NOMO-1 treated with DMSO at 0.1 percent for 48 hours (cell line): Measurements from ENCODE around the gene AKR1C2.
"Not testable (repeated sequence)": the region's sequence is repeated elsewhere in the genome, so short reads cannot be mapped to it uniquely, and the experiment has no call there.

Source experiments
- DNase-seq: peaks from one replicate; lab custom pipeline; 2025; ENCODE audit not compliant: unreplicated experiment; lab: John Stamatoyannopoulos, UW

Gene AKR1C2

DNA sequence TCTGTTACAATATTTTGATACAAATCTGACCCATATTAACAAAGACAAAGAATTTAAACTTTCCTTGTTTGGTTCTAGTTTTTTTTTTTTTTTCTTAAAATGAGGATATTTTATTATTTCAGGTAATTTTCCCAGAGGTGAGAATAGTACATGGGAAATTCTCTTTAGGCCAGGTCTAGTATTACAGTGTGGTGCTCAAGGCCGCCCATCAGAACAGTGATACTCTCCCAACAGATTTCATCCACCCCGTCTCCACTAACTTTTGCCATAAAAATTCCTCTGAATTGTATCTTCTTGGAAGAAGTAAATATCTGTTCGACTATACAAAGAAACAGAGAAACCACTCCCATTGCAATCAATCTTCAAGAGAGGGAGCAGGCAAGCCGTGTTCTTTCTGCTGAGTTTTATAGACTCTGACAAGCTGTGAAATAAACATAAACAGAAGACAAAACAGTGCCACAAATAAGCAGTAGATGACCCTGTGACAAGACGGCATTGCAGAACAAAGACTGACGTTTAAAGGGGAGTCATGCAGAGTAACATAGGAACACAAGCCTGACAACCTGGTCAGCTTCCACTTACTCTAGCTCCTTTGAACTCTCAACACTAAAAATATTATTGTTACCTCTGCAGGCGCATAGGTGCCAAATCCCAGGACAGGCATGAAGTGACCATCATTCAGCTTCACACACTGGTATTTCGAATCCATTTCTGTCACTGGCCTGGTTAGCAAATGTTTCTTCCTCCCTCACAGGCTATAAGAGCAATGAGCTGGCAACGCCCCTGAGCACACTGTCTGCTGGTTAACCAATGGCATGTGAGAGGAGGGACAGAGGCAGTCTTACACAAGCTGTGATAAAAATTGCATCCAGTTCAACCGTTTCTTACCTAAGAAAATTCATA, at the start of gene AKR1C2:
TSS of gene AKR1C2 (minus strand) at position 731 of the 903 bp plus-strand sequence. CDS start at position 709, 22 bp downstream.
- DNase-seq = peak; percentile 28

DNA sequence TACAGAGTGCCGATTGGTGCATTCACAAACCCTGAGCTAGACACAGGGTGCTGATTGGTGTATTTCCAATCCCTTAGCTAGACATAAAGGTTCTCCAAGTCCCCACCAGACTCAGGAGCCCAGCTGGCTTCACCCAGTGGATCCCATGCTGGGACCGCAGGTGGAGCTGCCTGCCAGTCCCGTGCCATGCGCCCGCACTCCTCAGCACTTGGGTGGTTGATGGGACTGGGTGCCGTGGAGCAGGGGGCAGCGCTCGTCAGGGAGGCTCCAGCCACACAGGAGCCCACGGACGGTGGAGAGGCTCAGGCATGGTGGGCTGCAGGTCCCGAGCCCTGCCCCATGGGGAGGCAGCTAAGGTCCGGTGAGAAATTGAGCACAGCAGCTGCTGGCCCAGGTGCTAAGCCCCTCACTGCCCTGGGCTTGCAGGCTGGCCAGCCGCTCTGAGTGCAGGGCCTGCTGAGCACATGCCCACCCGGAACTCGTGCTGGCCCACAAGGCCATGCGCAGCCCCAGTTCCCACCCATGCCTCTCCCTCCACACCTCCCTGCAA, 49.4 kb upstream of the AKR1C2 start:
- DNase-seq = not testable (repeated sequence)

DNA sequence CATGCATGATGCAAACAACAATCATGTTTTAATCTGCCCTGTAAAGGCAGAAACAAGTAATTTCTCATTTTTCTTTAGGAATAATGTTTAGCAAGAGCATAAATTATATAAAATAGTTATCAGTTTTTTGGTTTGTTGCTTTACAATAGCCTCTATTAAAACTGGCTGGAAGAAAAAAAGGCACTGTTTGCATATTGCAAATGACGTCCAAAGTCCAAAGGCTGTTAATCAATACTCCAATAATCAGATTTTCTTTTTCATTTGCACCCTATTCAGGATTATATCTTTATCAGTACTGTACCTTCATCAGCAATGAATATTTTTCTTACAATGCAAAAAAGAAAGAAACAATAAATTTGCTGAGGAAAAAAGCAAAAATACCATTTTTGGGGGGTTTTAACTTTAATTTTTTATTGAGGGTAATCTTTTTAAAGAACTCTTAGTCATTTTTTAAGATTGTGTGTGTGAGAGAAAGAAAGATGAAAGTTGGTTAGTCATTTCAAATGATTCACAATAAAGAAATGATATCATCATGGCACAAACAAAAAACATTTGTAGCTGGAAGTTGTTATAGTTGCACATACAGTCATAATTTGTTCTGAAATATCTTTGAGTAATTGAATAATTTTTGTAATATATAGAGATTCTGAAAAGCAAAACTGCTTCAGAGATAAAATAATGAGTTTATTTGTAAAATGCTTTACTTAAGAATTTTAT, 44.4 kb upstream of the AKR1C2 start:
- no peak for DNase-seq

DNA sequence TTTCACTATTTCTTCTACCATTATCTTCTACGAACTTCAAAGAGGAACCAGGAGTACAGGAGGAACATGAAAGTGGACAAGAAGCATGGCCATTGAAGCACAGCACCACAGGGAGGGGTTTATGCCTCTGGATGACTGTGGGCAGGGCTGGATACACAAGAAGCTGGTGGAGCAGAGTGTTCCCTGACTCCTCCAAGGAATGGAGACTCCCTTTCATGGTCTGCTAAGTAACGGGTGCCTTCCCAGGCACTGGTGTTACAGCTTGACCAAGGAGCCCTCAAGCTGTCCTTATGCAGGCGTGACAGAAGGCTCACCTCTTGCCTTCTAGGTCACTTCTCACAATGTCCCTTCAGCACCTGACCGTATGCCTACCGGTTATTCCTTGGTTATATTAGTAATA, 43.4 kb upstream of the AKR1C2 start:
- not testable (repeated sequence) for DNase-seq

DNA sequence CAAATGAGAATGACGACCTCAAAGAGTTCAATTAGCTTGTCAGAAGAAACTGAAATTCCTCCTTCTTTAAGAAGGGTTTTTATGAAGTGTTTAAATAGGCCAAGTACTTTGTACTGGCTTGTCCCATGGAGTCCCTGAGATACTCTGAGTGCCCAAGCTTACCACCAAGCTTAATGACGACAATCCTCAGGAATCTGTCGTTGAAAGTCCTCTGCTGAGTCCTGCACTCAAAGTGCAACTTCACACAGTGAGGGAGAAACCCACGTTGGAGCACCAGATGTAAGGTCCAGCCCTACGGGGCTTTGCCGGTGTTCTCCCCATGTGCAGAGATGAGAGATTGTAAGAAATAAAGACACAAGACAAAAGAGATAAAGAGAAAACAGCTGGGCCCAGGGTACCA, 42.8 kb upstream of the AKR1C2 start:
- DNase-seq = no peak

DNA sequence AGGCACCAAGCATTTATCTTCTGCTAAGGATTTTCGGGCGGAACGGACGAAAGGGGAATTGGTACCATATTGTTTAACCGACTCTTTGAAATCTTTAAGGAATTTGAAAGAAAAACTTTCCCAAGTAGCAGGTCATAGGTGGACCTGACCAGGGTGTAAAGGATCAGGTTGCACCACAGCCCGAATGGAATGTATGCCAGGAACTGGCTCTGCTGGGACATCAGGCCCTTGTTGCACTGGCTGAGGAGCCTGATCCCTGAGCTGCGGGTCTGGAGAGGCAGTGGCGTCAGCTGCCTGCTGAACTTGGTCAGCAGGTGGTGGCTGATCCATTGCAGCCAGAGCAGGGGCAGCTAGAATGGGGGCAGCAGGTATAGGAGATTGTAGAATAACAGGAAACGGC, 41.4 kb upstream of the AKR1C2 start:
- DNase-seq = no peak

DNA sequence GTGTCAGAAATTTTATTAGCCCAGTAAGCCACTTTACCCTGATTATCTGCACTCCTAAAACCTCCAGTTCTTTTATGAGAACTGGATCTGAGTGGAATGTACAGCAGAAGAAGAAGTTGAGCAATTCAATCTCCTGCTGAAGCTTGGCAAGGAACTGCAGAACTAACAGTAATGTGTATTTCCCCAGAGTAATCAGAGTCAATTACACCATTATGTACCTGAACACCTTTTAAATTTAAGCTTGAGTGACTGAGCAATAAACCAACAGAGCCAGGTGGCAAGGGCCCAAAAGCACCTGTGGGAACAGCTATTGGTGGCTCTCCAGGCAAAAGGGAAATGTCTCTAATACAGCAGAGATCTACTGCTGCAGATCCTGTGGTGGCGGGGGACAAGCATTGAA, 40.1 kb upstream of the AKR1C2 start:
- DNase-seq = no peak

DNA sequence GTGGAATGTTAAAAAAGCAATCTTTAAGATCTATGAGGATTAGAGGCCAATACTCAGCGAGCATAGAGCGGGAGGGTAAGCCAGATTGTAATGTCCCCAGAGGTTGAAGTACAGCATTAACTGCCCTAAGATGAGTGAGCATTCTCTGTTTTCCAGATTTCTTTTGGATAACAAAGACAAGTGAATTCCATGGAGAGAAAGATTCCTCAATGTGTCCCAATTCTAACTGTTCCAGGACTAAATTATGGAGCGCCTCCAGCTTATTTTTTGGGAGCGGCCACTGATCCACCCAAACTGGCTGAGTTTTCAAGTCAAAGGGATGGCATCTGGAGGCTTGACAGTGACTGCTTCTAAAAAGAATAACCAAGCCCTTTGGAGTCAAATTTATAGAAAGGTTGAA, 39.3 kb upstream of the AKR1C2 start:
- no peak for DNase-seq

DNA sequence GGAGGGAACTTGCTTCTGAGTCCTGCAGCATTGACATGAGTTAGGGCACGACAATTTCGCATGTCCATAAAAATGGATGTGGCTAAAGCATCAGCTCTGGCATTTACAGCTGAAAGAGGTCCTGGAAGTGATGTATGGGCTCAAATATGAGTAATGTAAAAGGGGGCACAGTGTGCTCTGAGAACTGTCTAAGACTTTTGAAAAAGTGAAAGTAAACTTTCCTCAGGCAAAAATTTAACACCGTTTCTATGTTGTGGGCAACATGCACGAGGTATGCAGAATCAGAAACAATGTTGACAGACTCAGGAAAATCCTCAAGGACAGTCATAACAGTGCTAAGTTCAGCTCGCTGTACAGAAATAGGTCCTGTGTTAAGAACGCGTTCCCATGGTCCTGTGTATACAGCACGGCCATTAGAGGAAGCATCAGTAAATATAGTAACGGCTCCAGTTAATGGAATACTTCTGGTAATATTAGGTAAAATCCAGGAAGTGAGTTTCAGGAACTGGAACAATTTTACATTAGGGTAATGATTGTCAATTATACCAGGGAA, 37.9 kb upstream of the AKR1C2 start:
- peak; percentile 30 for DNase-seq

DNA sequence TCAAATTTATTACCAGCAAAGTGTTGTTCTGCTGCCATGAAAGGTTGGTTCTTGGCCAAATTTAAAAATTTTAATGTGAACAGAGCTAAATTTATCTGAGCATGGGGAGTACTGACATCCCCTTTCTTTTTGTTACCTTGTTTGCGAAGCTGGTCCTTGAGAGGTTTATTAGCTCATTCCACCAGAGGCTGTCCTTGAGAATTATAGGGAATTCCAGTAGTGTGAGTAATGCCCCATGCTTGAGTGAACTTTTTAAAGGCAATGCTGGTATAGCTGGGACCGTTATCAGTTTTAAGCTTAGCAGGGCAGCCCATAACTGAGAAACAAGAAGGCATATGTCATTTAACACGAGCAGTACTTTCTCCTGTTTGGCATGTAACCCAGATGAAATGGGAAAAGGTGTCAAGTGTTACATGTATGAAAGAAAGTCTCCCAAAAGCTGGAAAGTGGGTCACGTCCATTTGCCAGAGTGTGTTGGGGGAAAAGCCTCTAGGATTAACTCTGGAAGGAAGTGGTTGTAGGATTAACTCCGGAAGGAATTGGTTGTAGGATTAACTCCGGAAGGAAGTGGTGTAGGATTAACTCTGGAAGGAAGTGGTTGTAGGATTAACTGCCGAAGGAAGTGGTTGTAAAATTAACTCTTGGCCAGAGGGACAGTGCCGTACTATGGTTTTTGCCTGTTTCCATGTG, 37.3 kb upstream of the AKR1C2 start:
- DNase-seq = no peak

DNA sequence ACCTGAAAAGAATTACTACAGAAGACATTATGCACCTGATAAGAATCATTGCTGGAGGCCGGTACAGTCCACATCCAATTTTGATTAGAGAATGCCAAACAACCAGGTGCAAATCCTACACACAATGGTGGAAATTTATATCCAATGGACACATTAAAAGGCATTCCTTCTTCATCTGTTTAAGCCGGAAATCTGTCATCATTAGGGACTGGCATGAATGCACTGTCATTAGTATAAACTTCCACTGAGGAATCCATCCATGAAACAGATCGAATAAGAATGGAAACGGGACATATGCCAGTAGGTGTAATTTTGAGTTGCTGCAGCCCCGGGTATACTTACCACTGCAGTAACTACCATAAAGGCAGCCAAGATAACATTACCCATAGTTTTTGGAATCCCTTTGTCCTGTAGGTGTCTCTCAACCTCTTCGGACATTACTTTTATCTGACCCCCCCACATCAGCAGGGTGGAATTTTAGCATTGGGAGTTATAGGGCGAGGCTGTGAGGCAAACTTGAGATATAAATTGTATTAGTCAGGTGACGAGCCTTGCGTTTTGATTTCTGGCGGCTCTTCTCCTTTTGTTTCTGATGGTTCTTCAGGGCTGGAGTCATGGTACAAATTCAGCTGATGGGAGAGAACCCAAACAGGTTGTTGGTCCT, 36.5 kb upstream of the AKR1C2 start:
- no peak for DNase-seq

DNA sequence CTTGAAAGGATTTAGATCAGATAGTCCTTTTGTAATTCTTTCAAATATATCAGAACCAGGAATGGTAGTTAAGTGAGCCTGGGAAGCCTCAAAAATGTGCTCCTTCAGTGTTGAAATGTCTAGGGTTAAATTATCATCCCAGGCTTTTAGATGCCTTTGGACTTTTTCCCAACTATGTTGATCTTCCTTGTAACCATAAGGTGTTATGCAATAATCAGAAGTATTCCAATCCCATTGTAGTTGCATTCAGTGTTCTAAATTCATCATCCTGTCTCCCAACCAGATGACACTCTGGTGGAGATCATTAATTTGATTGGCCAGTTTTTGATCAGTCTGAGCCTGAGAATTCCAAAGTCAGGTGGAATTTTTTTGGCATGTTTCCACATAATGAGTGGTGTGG, 35.1 kb upstream of the AKR1C2 start:
- DNase-seq = no peak

DNA sequence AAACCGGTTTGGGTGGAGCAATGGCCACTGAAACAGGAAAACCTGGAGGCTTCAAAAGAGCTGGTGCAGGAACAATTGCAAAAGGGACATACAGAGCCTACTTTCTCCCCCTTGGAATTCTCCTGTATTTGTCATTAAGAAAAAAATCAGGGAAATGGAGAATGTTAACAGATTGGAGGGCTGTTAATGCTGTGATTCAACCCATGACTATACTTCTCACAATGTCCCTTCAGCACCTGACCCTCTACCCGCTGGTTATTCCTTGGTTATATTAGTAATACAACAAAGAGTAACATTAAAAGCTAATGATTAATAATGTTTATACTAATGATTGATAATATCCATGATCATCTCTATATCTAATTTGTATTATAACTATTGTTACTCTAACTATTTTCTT, 34.4 kb upstream of the AKR1C2 start:
- no peak for DNase-seq

DNA sequence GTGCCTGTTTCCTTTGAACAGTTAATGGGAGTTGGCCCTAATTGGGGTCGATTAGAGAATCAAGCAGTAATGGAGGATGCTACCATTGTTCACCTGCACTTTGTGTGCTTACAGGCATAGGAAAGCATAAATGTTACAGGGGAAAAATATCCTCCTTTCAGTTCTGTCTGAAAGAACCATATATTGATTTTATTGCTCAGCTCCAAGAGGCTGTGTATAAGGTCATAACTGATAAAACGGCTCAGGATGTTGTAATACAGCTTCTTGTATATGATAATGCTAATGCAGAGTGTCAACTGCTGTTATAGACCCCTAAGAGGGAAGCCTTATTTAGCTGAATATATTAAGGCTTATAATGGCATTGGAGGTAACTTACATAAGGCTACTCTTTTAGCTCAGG, 32.9 kb upstream of the AKR1C2 start:
- no peak for DNase-seq

DNA sequence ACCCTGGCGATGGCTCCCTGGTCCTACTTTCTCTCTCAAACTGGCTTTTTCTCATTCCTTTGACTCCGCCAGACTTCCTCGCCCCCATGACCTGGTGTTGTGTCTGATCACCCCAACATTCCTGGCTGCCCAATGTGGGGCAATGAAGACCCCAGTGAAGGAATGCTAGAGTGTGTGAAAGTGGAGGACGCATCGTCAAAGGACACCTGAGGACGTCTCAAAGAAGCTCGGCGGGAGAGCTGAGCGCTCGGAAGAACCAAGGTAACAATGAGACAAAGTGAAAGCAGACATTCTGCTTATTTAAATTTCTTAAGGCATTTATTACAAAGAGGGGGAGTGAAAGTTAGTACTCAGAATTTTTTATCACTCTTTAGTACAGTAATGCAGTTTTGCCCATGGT, 31.7 kb upstream of the AKR1C2 start:
- no peak for DNase-seq

DNA sequence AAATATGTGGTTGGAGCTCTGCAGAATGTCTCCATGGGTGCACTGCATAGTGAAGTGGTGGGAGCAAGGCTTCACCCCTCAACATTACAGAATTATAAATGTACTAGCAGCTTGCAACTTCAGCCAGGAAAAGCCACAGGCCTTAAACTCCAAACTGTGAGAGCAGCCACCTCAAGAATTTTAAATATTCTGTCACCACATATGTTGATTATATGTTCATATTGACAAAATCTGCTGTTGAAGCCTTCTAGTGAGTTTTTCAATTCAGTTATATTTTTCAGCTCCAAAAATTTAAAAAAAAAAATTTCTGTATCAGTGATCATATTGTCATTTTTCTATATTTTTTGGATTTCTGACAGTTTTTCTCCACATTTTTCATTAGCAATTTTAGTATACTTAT, 30.9 kb upstream of the AKR1C2 start:
- no peak for DNase-seq

DNA sequence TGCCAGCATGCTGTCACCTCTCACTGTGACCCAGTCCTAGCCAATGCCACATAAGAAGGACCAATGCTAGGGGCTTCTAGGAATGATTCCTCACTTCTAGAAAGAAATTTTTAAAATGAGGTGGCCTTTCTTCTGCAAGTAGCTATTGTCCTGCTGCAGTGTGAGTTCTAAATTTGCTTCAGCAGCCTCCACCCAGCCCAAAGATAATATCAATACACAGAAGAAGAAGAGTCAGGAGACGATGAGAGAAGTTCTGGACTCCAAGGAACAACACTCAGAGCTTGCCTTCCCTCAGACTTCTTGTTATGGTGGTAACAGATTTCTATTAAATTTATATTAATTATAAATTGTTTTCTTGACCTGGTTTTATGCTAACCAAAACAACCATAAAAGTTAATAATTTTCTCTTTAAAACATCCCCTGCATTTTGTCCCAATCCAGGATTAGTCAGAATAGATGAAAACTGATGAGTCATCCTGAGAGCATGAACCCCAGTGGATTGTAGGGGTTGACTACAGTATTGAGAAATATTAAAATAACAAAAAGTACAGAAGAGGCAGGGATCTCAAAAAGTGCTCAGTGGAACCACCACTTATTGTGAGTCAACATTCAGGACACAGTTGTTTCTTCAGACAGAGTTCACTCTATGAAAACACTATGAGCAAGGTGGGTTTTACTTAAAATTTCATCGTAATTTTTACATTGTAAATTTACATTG, 29.6 kb upstream of the AKR1C2 start:
- no peak for DNase-seq

DNA sequence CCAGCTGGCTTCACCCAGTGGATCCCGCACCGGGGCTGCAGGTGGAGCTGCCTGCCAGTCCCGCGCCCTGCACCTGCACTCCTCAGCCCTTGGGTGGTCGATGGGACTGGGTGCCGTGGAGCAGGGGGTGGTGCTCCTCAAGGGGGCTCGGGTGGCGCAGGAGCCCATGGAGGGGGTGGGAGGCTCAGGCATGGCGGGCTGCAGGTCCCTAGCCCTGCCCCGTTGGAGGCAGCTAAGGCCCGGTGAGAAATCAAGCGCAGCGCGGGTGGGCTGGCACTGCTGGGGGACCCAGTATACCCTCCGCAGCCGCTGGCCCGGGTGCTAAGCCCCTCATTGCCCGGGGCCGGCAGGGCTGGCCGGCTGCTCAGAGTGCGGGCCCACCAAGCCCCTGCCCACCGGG, 28.8 kb upstream of the AKR1C2 start:
- DNase-seq = not testable (repeated sequence)

DNA sequence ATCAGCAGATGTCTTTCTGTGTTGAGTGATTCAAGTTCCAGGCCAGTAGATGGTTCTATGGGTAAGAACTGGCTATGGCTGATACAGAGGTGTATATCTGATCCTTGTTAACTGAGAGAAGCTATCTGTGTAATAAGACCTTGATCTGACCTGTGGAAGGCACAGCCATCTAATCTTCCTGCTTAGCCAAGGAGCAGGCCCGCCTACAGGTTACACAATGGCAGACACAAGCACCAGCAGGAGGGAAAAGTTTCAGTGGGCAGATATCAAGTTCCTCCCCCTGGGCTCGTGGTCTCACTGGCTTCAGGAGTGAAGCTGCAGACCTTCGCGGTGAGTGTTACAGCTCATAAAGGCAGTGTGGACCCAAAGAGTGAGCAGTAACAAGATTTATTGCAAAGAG, 27.9 kb upstream of the AKR1C2 start:
- DNase-seq = not testable (repeated sequence)

DNA sequence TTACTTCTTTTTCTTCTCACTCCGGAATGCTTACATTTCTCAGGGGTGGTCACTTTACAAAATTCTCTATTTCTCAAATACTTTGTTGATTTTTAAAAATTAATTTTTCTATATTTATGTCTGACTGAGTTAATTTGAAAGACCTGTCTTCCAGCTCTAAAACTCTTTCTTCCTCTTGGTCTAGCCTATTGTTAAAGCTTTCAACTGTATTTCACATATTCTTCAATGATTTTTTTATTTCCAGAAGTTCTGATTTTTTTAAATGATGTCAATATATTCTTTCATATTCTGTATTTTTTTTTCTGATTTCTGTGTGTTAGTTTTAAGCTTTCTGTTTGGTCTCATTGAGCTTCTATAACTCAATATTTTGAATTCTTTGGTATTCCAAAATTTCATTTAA, 27.3 kb upstream of the AKR1C2 start:
- no peak for DNase-seq
